Adrenal gland (tissue), 5 donors: ENCODE measurements around the gene CARD19.

Experiments
- POLR2A ChIP-seq, 2 donors: fragments of 450-650 bp; IDR thresholded peaks; one replicate each; pipeline ENCODE4 v1.6.1; 2017; ENCODE audit warnings: antibody characterized with exemption in 2 of 2, mild to moderate bottlenecking in 2 of 2, moderate library complexity in 1 of 2
- TF ChIP-seq, protein P1 (sequence below), 6 experiments: fragments of 450-650 bp in 4 of 6; fragments of 200-600 bp in 2 of 6; sonication (generic) in 1 of 6; IDR thresholded peaks; 1 replicate in 5 of 6; 2 replicates in 1 of 6; pipeline versions ENCODE4 v1.5.1 to v1.8.0; 2016 to 2021; ENCODE audit warnings: antibody characterized with exemption in 6 of 6, mild to moderate bottlenecking in 2 of 6, moderate library complexity in 1 of 6
- donor health status: DM: no; HTN: no; CAD: no.

DNA sequence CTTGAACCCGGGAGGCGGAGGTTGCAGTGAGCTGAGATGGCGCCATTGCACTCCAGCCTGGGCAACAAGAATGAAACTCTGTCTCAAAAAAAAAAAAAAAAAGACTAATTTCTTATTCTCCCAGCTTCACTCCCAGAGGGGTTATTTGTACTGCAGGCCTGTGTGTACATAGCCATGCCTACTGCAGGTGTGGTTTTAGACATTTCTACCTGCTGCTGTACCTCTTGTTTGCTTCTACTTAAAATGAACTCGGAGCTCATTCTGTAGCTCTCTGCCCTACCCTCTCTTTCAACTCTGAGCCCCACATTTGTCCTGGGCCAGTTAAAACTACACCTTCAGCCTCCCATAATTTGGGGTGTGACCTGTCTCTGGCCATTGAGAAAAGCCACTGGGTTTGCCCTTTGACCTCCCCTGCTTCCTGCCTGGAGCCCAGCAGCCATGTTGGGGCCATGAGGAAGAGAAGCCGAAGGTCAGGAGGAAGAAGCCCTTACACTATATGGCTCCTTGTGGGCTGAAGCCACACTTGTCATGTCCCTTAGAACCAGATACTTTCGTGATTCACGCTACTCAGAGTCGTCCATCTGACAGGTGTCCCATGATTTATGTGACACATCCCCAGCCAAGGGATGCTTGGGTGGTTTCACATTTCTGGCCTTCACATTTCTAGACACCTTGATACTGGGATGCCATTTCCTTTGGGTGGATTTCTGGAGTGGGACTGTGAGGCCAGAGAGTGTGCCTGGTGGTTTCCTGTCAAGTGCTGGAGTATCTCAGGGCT is 9.4 kb upstream of the CARD19 start:
- no peak for TF ChIP-seq POLR2A (IDR thresholded peaks at IDR 0.05)
- TF ChIP-seq, protein P1, sequence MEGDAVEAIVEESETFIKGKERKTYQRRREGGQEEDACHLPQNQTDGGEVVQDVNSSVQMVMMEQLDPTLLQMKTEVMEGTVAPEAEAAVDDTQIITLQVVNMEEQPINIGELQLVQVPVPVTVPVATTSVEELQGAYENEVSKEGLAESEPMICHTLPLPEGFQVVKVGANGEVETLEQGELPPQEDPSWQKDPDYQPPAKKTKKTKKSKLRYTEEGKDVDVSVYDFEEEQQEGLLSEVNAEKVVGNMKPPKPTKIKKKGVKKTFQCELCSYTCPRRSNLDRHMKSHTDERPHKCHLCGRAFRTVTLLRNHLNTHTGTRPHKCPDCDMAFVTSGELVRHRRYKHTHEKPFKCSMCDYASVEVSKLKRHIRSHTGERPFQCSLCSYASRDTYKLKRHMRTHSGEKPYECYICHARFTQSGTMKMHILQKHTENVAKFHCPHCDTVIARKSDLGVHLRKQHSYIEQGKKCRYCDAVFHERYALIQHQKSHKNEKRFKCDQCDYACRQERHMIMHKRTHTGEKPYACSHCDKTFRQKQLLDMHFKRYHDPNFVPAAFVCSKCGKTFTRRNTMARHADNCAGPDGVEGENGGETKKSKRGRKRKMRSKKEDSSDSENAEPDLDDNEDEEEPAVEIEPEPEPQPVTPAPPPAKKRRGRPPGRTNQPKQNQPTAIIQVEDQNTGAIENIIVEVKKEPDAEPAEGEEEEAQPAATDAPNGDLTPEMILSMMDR (IDR thresholded peaks at IDR 0.05): no peak
